DMS153 (cell line): ENCODE measurements around the gene BNIP1.

Experiments
- DNase-seq: peaks from one replicate; lab custom pipeline; 2025; lab: John Stamatoyannopoulos, UW

Gene BNIP1

GRCh38 chr5:173211284-173211683 lies 67.0 kb downstream of the BNIP1 start:
- DNase-seq = no peak

GRCh38 chr5:173213236-173213933 lies 69.1 kb downstream of the BNIP1 start:
- DNase-seq = no peak
